ENCODE results near the gene EPB41L1.

GRCh38 chr20:36207602-36208001 lies 53.1 kb downstream of the EPB41L1 start:
- TF ChIP-seq, protein P1, sequence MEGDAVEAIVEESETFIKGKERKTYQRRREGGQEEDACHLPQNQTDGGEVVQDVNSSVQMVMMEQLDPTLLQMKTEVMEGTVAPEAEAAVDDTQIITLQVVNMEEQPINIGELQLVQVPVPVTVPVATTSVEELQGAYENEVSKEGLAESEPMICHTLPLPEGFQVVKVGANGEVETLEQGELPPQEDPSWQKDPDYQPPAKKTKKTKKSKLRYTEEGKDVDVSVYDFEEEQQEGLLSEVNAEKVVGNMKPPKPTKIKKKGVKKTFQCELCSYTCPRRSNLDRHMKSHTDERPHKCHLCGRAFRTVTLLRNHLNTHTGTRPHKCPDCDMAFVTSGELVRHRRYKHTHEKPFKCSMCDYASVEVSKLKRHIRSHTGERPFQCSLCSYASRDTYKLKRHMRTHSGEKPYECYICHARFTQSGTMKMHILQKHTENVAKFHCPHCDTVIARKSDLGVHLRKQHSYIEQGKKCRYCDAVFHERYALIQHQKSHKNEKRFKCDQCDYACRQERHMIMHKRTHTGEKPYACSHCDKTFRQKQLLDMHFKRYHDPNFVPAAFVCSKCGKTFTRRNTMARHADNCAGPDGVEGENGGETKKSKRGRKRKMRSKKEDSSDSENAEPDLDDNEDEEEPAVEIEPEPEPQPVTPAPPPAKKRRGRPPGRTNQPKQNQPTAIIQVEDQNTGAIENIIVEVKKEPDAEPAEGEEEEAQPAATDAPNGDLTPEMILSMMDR (IDR thresholded peaks at IDR 0.05) = no peak
- TF ChIP-seq TCF7L2 (IDR thresholded peaks at IDR 0.05; ENCODE audit: low read depth, low read length) (no peak), POLR2AphosphoS5 (IDR thresholded peaks at IDR 0.05; ENCODE audit: low read depth, low read length) (no peak), SIN3A (IDR thresholded peaks at IDR 0.05; ENCODE audit: borderline replicate concordance, insufficient read depth, low read depth, low read length) (no peak)

All from Panc1 (cell line).